ENCODE data around the gene DDX39A.
"Not testable (repeated sequence)": the region's sequence is repeated elsewhere in the genome, so short reads cannot be mapped to it uniquely, and the experiment has no call there.

Gene DDX39A

GRCh38 chr19:14408491-14409145, 10.5 kb downstream of the DDX39A start:
- DNase-seq (ENCODE audit: low read depth in 2 of 2), result no peak

DNA sequence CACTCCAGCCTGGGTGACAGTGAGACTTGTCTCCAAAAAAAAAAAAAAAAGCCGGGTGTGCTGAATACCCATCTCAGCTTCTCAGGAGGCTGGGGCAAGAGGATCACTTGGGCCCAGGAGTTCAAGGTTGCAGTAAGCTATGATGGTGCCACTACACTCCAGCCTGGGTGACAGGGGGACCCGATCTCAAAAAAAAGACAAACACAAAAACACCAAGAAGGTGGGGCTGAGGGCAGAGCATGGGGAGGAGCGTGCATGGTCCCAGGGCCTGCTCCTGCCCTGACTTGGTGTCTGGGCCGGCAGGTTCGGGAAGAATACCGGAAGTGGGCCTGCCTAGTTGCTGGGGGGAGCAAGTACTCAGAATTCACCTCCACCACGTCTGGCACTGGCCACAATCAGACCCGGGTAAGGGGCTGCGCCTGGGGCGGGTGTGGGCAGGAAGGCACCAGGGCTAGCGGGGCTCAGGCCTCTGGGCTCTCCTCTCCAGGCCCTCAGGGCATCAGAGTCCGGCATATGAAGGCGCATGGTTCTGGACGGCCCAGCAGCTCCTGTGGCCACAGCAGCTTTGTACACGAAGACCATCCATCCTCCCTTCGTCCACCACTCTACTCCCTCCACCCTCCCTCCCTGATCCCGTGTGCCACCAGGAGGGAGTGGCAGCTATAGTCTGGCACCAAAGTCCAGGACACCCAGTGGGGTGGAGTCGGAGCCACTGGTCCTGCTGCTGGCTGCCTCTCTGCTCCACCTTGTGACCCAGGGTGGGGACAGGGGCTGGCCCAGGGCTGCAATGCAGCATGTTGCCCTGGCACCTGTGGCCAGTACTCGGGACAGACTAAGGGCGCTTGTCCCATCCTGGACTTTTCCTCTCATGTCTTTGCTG, 11.3 kb downstream of the DDX39A start:
- DNase-seq (ENCODE audit: low read depth in 2 of 2), result no peak

GRCh38 chr19:14406645-14407401, 12.3 kb downstream of the DDX39A start:
- no peak for DNase-seq (ENCODE audit: low read depth in 2 of 2)

DNA sequence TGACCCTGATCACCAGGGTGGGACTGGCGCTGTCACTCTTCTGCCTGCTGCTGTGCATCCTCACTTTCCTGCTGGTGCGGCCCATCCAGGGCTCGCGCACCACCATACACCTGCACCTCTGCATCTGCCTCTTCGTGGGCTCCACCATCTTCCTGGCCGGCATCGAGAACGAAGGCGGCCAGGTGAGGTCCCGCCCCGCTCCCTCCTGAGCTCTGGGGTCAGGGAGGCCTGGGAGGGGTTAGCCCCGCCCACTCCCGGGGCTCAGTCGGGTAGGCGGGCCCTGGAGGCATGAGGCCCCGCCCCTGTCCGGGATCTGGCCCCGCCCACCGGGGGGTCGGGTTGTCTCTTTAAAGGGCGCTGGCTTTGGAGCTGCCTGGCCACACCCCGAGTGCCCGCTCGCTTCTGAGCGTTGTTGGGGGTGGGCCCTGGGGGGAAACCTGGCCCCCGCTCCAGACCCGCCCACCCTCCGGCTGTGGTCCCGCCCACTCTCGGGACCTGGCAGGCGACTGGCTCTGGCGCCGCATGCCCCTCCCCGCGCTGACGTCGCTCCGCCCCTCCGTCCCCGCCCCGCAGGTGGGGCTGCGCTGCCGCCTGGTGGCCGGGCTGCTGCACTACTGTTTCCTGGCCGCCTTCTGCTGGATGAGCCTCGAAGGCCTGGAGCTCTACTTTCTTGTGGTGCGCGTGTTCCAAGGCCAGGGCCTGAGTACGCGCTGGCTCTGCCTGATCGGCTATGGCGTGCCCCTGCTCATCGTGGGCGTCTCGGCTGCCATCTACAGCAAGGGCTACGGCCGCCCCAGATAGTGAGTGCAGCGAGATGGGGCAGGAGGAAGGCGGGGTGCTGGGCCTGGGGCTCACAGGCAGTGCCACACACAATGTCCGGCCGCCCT, 13.1 kb downstream of the DDX39A start:
- DNase-seq (ENCODE audit: low read depth in 2 of 2), result peak; percentile 80 to 88

DNA sequence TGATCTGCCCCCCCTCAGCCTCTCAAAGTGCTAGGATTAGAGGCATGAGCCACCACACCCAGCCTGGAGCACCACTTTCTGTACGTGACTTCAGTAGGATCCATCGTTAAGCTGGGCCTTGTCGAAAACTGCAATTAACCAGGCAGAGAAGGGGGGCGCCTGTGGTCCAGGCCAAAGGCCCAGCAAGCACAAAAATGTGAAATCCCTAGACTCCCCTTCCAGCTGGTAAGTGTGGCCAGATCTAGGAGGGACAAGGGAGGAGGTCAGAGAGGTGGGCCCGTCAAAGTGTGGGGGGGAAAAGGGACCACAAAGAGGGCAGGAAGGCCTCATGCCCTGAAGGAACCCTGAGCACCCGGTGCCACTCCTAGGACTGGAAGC, 13.8 kb downstream of the DDX39A start:
- no peak for DNase-seq (ENCODE audit: low read depth in 2 of 2)

DNA sequence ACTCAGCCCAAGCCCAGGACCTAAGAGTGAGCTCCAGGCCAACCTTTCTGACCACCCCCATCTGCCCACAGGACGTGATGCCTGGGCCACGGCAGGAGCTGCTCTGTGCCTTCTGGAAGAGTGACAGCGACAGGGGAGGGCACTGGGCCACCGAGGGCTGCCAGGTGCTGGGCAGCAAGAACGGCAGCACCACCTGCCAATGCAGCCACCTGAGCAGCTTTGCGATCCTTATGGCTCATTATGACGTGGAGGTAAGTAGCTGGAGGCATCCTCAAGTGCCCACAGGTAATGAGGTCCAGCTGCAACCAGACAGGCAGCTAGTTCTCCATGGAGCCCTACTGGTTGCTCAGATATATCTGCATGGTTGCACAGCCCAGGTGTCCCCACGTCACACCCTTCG, 14.8 kb downstream of the DDX39A start:
- DNase-seq (ENCODE audit: low read depth in 2 of 2), result no peak

GRCh38 chr19:14403145-14403930, 15.8 kb downstream of the DDX39A start:
- DNase-seq (ENCODE audit: low read depth in 2 of 2), result not testable (repeated sequence)

DNA sequence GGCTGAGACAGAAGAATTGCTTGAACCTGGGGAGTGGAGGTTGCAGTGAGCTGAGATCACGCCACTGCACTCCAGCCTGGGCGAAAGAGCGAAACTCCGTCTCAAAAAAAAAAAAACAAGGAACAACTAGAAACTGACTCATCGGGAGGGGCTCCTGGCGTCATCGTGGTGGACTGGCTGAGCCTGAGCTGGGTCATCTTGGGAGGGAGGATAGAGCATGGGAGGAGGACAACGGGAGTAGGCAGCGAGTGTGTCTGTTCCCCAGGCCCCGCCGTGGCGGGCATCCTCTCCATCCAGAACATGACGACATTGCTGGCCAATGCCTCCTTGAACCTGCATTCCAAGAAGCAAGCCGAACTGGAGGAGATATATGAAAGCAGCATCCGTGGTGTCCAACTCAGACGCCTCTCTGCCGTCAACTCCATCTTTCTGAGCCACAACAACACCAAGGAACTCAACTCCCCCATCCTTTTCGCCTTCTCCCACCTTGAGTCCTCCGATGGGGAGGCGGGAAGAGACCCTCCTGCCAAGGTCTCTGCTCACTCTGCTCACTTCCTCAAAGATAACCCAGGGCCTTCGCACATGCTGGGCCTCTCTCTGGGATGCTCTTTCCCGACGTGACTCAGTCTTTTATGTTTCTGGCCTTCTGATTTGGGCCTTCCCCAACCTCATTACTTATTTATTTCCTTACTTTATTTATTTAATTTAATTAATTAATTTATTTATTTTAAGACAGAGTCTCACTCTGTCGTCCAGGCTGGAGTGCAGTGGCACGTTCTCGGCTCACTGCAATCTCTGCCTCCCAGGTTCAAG, 16.6 kb downstream of the DDX39A start:
- DNase-seq (ENCODE audit: low read depth in 2 of 2), result no peak

DNA sequence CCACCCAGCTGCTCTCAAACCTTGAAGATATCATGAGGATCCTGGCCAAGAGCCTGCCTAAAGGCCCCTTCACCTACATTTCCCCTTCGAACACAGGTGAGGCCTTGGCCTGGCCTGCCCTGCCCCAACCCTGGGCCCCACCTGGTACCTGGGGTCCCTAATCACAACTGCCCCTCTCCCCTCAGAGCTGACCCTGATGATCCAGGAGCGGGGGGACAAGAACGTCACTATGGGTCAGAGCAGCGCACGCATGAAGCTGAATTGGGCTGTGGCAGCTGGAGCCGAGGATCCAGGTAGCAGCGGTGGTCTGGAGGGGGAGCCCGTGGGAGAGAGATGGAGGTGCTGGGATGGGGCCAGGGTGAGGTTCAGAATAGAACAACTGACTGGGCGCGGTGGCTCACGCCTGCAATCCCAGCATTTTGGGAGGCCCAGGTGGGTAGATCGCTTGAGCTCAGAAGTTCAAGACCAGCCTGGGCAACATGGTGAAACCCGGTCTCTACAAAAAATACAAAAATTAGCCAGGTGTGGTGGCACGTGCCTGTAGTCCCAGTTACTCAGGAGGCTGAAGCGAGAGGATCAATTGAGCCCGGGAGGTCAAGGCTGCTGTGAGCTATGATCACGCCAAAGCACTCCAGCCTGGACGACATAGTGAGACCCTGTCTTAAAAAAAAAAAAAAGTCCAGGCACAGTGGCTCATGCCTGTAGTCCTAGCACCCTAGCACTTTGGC, 17.5 kb downstream of the DDX39A start:
- no peak for DNase-seq (ENCODE audit: low read depth in 2 of 2)

DNA sequence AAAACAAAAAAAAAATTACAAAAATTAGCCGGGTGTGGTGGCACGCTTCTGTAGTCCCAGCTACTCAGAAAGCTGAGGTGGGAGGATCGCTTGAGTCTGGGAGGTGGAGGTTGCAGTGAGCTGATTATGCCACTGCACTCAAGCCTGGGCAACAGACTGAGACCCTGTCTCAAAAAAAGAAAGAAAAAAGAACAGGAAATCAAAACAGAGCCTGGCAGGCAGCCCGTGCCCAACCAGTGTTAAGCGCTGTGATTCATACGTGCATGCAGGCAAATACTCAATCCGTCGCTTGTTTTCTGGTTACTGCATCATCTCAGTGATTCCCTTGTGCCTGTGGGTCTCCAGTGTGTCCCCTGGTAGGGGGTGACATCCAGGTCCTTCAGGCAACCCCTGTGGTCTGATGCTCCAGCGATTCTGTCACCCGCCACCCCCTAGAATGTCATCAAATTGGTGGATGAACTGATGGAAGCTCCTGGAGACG, 18.1 kb downstream of the DDX39A start:
- no peak for DNase-seq (ENCODE audit: low read depth in 2 of 2)

DNA sequence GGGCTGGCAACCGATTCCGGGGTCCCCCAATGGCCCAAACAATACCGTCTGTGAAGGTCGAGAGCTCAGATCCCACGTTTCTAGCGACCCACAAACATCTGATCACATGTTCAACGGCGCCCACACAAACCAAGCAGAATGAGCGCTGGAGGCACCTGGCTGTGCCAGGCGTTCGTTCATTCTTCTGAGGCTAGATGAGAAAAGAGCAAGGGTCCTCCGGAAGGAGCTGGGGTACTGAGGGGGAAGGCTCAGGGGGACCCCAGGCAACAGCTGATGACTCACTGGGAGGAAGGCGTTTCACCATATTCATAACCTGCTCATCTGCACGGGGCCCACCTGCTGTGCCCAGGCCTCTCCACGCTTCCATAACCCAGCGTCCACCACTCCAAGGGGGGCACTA, 22.0 kb downstream of the DDX39A start:
- DNase-seq (ENCODE audit: low read depth in 2 of 2), result not testable (repeated sequence)

GRCh38 chr19:14396730-14397129, 22.4 kb downstream of the DDX39A start:
- DNase-seq (ENCODE audit: low read depth in 2 of 2), result not testable (repeated sequence)

- DNase-seq (ENCODE audit: low read depth in 2 of 2), result no peak
Measured at GRCh38 chr19:14395710-14396336, 23.3 kb downstream of the DDX39A start.

DNA sequence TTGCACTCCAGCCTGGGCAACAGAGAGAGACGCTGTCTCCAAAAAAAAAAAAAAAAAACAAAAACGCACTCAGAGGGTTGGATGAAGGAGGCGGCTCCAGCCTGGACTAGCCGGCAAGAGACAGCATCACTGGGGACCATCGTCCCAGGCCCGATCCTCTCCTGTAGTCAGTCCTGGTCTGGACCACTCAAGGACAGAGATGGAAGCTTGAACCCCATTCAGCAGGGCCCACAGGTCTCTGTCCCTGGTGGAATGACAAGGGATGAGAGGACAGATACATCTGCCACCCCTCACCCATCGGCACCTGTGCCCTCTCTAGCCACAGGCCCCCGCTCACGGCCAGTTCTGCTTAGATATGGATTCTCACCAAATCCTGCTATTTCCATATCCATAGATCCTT, 23.9 kb downstream of the DDX39A start:
- DNase-seq (ENCODE audit: low read depth in 2 of 2), result no peak

DNA sequence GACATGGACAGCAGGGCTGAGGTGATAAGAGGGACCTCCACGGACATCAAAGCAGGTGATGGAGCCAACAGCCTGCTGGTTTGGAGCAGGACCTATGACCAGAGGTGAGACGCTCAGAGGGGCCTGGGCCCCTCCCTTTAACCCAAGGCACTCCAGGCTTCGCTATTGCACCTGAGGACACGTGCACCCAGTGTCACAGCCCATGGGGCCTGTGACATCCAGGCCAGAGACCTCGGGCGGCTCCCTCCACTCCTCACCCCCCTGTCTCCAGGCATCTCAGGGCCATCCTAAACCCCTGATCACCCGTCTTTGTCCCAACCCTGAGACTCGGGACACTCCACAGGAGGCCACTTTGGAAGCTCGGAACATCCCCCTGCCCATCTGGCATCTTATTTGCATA, 25.0 kb downstream of the DDX39A start:
- DNase-seq (ENCODE audit: low read depth in 2 of 2), result no peak

- DNase-seq (ENCODE audit: low read depth in 2 of 2), result no peak
Measured at GRCh38 chr19:14393329-14393728, 25.8 kb downstream of the DDX39A start.

DNA sequence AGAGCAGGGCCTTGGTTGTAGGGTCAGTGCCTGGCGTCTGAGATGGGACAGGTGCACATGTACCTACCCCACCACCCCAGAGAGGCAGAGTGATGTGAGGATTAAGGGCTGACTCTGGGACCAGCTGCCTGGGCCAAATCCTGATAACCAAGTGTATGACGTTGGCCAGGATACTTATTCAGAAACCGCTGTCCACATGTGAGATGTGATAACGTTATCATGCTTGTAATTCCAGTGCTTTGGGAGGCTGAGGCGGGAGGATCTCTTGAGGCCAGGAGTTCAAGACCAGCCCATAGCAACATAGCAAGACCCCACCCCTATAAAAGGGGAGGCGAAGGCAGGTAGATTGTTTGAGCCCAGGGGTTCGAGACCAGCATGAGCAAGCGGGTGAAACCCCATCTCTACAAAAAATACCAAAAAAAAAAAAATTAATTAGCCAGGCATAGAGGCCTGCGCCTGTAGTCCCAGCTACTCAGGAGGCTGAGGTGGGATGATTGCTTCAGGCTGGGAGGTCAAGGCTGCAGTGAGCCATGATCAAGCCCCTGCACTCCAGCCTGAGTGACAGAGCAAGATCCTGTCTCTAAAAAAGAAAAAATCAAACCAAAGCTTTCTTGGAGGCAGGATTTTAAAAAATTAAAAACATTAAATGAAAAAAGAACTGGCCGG, 27.9 kb downstream of the DDX39A start:
- no peak for DNase-seq (ENCODE audit: low read depth in 2 of 2)

- DNase-seq (ENCODE audit: low read depth in 2 of 2), result no peak
Measured at GRCh38 chr19:14390548-14390947, 28.6 kb downstream of the DDX39A start.
